ENCODE results near the gene FAM131C.
A peak's percentile ranks its signal among the peaks of the same experiment; 100 is the strongest.

FAM131C gene

DNA sequence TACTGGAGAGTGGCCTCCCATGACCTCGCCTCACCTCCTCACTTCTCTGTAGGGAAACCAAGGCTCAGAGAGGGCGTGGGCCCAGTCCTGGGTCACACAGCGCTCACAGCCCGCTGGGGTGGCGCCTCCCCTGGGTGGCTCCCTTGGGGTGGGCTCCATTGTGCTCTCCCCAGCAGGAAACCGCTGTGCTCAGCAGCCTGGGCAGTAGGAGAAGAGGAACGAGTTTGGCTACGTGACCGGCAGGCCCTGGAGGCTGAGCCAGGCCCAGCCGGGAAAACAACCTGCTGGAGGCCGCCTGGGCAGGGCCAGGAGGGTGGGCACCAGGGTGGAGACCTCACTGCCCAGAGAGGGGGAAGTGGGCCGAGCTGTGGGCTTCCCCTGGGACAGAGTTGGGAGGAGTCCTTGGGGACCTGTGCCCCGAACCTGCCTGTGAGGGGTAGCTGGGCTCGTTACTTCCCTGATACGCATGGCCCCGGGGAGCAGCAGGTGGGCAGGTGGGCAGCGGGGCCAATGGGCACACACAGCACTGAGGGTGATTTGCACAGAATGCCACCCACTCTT lies 15.0 kb upstream of the FAM131C start:
- in situ Hi-C loops (cut with MboI; ENCODE audit: low pct_unique_long_range_greater_than_20kb, low sequenced_read_pairs, unreplicated experiment) = no loop called here
- TF ChIP-seq, protein P1, sequence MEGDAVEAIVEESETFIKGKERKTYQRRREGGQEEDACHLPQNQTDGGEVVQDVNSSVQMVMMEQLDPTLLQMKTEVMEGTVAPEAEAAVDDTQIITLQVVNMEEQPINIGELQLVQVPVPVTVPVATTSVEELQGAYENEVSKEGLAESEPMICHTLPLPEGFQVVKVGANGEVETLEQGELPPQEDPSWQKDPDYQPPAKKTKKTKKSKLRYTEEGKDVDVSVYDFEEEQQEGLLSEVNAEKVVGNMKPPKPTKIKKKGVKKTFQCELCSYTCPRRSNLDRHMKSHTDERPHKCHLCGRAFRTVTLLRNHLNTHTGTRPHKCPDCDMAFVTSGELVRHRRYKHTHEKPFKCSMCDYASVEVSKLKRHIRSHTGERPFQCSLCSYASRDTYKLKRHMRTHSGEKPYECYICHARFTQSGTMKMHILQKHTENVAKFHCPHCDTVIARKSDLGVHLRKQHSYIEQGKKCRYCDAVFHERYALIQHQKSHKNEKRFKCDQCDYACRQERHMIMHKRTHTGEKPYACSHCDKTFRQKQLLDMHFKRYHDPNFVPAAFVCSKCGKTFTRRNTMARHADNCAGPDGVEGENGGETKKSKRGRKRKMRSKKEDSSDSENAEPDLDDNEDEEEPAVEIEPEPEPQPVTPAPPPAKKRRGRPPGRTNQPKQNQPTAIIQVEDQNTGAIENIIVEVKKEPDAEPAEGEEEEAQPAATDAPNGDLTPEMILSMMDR (IDR thresholded peaks at IDR 0.05; ENCODE audit: extremely low read depth, insufficient read depth, missing control alignments) = no peak
- no peak for DNase-seq (ENCODE audit: low spot score)

GRCh38 chr1:16087733-16088132 lies 14.3 kb upstream of the FAM131C start:
- TF ChIP-seq, protein P1 (IDR thresholded peaks at IDR 0.05; ENCODE audit: extremely low read depth, insufficient read depth, missing control alignments) = no peak
- no peak for DNase-seq (ENCODE audit: low spot score)
- in situ Hi-C loops (cut with MboI; ENCODE audit: low pct_unique_long_range_greater_than_20kb, low sequenced_read_pairs, unreplicated experiment) = no loop called here

GRCh38 chr1:16085522-16085921 lies 12.1 kb upstream of the FAM131C start:
- in situ Hi-C loops (cut with MboI; ENCODE audit: low pct_unique_long_range_greater_than_20kb, low sequenced_read_pairs, unreplicated experiment) = no loop called here

GRCh38 chr1:16083486-16083885 lies 10.0 kb upstream of the FAM131C start:
- DNase-seq (ENCODE audit: low spot score) = no peak
- in situ Hi-C loops (cut with MboI; ENCODE audit: low pct_unique_long_range_greater_than_20kb, low sequenced_read_pairs, unreplicated experiment) = loop anchor here (5.0 kb wide), 1 partner anchor 104 kb away; no protein-coding TSS in a partner anchor
- TF ChIP-seq, protein P1 (IDR thresholded peaks at IDR 0.05; ENCODE audit: extremely low read depth, insufficient read depth, missing control alignments) = no peak

More at GRCh38 chr1:16085522-16085921, 12.1 kb upstream of the FAM131C start:
- no peak for DNase-seq (ENCODE audit: low spot score)
- TF ChIP-seq, protein P1 (IDR thresholded peaks at IDR 0.05; ENCODE audit: extremely low read depth, insufficient read depth, missing control alignments) = no peak

GRCh38 chr1:16082283-16083038 lies 9.0 kb upstream of the FAM131C start:
- TF ChIP-seq, protein P1 (IDR thresholded peaks at IDR 0.05; ENCODE audit: extremely low read depth, insufficient read depth, missing control alignments) = peak; percentile 84
- in situ Hi-C loops (cut with MboI; ENCODE audit: low pct_unique_long_range_greater_than_20kb, low sequenced_read_pairs, unreplicated experiment) = loop anchor here (5.0 kb wide), 1 partner anchor 105 kb away; no protein-coding TSS in a partner anchor
- DNase-seq (ENCODE audit: low spot score) = peak; percentile 85

DNA sequence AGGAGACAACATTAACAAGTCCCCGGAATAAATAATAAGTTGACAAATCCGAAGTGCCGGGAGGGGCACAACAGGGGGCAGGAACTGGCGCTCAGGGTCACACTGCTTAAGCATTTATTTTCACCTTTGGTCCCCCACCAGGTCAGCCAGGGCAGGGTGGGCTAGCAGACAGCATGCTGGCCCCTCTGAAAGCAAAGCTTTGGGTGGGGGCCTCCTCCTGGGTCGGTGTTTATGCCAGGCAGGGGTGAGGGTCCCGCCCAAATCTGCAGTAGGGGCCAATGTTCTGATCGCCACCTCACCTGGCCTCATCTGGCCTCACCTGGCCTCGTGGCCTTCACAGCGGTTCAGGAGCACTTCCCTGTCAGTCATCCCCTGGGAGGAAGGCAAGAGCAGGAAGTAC lies 8.2 kb upstream of the FAM131C start:
- in situ Hi-C loops (cut with MboI; ENCODE audit: low pct_unique_long_range_greater_than_20kb, low sequenced_read_pairs, unreplicated experiment) = loop anchor here (5.0 kb wide), 1 partner anchor 106 kb away; no protein-coding TSS in a partner anchor
- TF ChIP-seq, protein P1 (IDR thresholded peaks at IDR 0.05; ENCODE audit: extremely low read depth, insufficient read depth, missing control alignments) = no peak
- DNase-seq (ENCODE audit: low spot score) = no peak

Data from GM13977 (cell line).